Measurements from ENCODE around the gene PHACTR3. TPM values are rescaled to one million over a fixed set of nuclear protein-coding genes. Genes with fewer than 3 reads are reported as not detected.

Gene PHACTR3
- total and polyA plus RNA-seq, 2 of the 8 experiments (the other 6 are each of a cell fraction or from before 2014, with no cell fraction given) = 0.05 to 0.13 TPM

DNA sequence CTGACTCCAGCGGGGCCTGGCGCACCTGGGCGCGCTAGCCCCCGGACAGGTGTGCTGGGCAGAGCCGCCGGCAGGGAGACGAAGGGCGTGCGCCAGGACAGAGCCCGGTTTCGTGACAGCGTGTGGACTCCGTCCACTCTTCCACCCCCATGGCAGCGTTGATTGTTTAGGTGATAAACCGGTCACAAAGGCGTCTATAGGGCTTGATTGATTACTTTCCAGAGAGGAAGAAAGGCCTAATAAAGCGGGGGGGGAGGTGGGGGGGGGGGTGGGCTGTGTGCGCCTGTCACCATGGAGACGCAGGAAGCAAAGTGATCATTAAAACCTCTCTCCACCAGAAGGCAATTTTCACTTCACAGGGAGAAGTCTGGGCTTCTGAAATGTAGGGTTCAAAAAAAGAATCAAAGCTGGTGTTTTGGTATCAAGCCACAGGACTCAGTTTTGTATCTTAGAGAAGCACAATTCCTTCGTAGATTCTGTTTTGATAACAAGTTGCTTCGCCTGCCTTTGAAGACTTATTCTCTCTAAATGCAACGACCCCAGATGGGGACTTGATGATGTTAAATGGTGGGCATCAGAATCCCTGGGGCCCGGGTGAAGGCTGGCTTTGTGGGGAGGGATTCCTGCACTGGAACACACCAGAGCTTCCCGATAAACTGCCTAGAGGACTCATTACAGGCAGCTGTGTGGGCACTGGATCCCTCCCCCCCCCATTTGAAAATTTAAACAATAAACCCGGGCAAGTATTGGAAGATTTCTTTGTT, 1.4 kb downstream of the PHACTR3 start:
- no peaks in the 10 kb centered on the region for H3K23me2 ChIP-seq (ENCODE audit: low read depth, low read length)
- peak overlapping the region; percentile 36 to 38; a peak in 1 of 4 replicates for H3K4me2 ChIP-seq (ENCODE audit: insufficient read depth in 1 of 2, low read depth in 2 of 2, low read length in 2 of 2)
- no peak overlapping the region for H2AFZ ChIP-seq (ENCODE audit: low read length)

More for the DNA sequence above, 1.4 kb downstream of the PHACTR3 start:
- Histone ChIP-seq H2BK5ac (ENCODE audit: low read depth, low read length) (no peak overlapping the region), H2BK20ac (ENCODE audit: low read length) (no peak overlapping the region), H3K18ac (ENCODE audit: extremely low read depth, low read length) (no peak overlapping the region), H3K4me3 (ENCODE audit: extremely low read depth in 1 of 4, insufficient read depth in 2 of 4, low read depth in 3 of 4, low read length in 4 of 4) (peak overlapping the region in 1 of 4 experiments; percentile 35; a peak in 3 of 8 replicates), H3K79me2 (ENCODE audit: control insufficient read depth in 1 of 2, insufficient read depth in 2 of 2, low read length in 2 of 2) (no peaks in the 10 kb centered on the region), H4K20me1 (replicated peaks in 1 of 2; ENCODE audit: control insufficient read depth in 1 of 2, insufficient read depth in 2 of 2, low read length in 2 of 2) (no peaks in the 10 kb centered on the region), H3K14ac (ENCODE audit: insufficient read length) (no peak overlapping the region), H3K56ac (replicated peaks; ENCODE audit: insufficient read length, low read depth, low read length) (no peak overlapping the region), H2AK5ac (ENCODE audit: low read depth, low read length) (no peak overlapping the region), H4K91ac (replicated peaks; ENCODE audit: insufficient read length, low read length) (no peak overlapping the region), H3K23ac (ENCODE audit: insufficient read length) (no peak overlapping the region), H3K36me3 (ENCODE audit: control insufficient read depth in 2 of 4, insufficient read depth in 4 of 4, low read length in 3 of 4) (no peaks in the 10 kb centered on the region), H3K4me1 (replicated peaks in 1 of 4; ENCODE audit: control insufficient read depth in 3 of 4, insufficient read depth in 4 of 4, low read length in 3 of 4) (no peaks in the 10 kb centered on the region; a peak in 1 of 7 replicates), H3K27me3 (replicated peaks in 1 of 4; ENCODE audit: control insufficient read depth in 3 of 4, extremely low read depth in 1 of 4, insufficient read depth in 3 of 4, low read length in 3 of 4) (peaks cover 0 to 26% (median 14%) of the 10 kb centered on the region in 4 experiments; a peak in 4 of 7 replicates), H3K9me3 (ENCODE audit: insufficient read depth in 2 of 2, low read depth in 1 of 2, low read length in 1 of 2) (peaks cover 53 to 92% of the 10 kb centered on the region in 2 experiments), H2BK12ac (ENCODE audit: low read depth, low read length) (no peak overlapping the region), H3K27ac (ENCODE audit: low read depth, low read length) (no peak overlapping the region), H2BK15ac (ENCODE audit: low read length) (no peak overlapping the region), H3K9ac (replicated peaks in 1 of 4; ENCODE audit: extremely low read depth in 1 of 4, low read depth in 3 of 4, low read length in 3 of 4) (no peak overlapping the region), H2BK120ac (replicated peaks; ENCODE audit: low read depth, low read length) (no peak overlapping the region), H4K5ac (ENCODE audit: insufficient read length, low read depth, low read length) (no peak overlapping the region), H4K8ac (ENCODE audit: extremely low read depth, insufficient read depth, low read length) (no peak overlapping the region), H3K4ac (replicated peaks; ENCODE audit: insufficient read length, low read depth, low read length) (no peak overlapping the region), H3K79me1 (ENCODE audit: low read depth, low read length) (no peaks in the 10 kb centered on the region)
- ChIA-PET POLR2A (ENCODE audit: partially characterized antibody) (no interaction called here), CTCF (ENCODE audit: partially characterized antibody) (no interaction called here)
- FAIRE-seq (no peak), DNase-seq (ENCODE audit: low read depth in 1 of 2, low spot score in 2 of 2) (peak in 1 of 2 experiments; percentile 55)
- TF ChIP-seq KDM5A (IDR thresholded peaks at IDR 0.05; ENCODE audit: low read length) (no peak), RBBP5 (IDR thresholded peaks at IDR 0.05; ENCODE audit: borderline replicate concordance, low read depth, low read length) (no peak), MAFK (IDR thresholded peaks at IDR 0.05; ENCODE audit: low read depth, low read length) (no peak), SUZ12 (IDR thresholded peaks at IDR 0.05; ENCODE audit: low read length) (0 out of 2 replicates have a peak, but pooled peaks have one; percentile 24), KDM1A (IDR thresholded peaks at IDR 0.05; ENCODE audit: borderline replicate concordance, low read length) (no peak)
- 87% methylated on average over 19 of the region's 26 CpGs; no CpG with 5 or more reads in 1 of the 2 experiments for WGBS, 2 experiments (ENCODE audit: extremely low coverage in 1 of 2, insufficient coverage in 1 of 2, insufficient read length in 1 of 2, insufficient replicate concordance in 2 of 2, low coverage in 1 of 2, low lambda C conversion rate in 2 of 2, missing lambda C conversion rate in 1 of 2)
